GM18517 (cell line): ENCODE results near the gene ABHD6.
"Not testable (repeated sequence)": the region's sequence is repeated elsewhere in the genome, so short reads cannot be mapped to it uniquely, and the experiment has no call there.

Experiments used
- ATAC-seq: cut with Tn5 transposase; IDR thresholded peaks from one replicate; pipeline ENCODE4 v1.9.1; 2021; ENCODE audit warnings: mild to moderate bottlenecking, moderate library complexity; ENCODE audit not compliant: unreplicated experiment

The ABHD6 gene

GRCh38 chr3:58273362-58273761 is 35.8 kb downstream of the ABHD6 start:
- ATAC-seq, result not testable (repeated sequence)

- ATAC-seq, result no peak
Observed at GRCh38 chr3:58274027-58274614, 36.5 kb downstream of the ABHD6 start.

- ATAC-seq, result no peak
Observed at GRCh38 chr3:58281069-58281468, 43.5 kb downstream of the ABHD6 start.

- no peak for ATAC-seq
Observed at GRCh38 chr3:58285334-58285733, 47.7 kb downstream of the ABHD6 start.

GRCh38 chr3:58287354-58287753 is 49.8 kb downstream of the ABHD6 start:
- no peak for ATAC-seq

- no peak for ATAC-seq
Observed at GRCh38 chr3:58288011-58288728, 50.6 kb downstream of the ABHD6 start.

GRCh38 chr3:58288964-58289613 is 51.5 kb downstream of the ABHD6 start:
- not testable (repeated sequence) for ATAC-seq

GRCh38 chr3:58290446-58290845 is 52.9 kb downstream of the ABHD6 start:
- ATAC-seq, result not testable (repeated sequence)

- no peak for ATAC-seq
Observed at GRCh38 chr3:58291671-58292338, 54.2 kb downstream of the ABHD6 start.

GRCh38 chr3:58292866-58293265 is 55.3 kb downstream of the ABHD6 start:
- ATAC-seq, result no peak

GRCh38 chr3:58293516-58293915 is 55.9 kb downstream of the ABHD6 start:
- no peak for ATAC-seq

- ATAC-seq, result no peak
Observed at GRCh38 chr3:58296269-58296668, 58.7 kb downstream of the ABHD6 start.

GRCh38 chr3:58296843-58297242 is 59.3 kb downstream of the ABHD6 start:
- no peak for ATAC-seq

GRCh38 chr3:58298190-58298589 is 60.6 kb downstream of the ABHD6 start:
- no peak for ATAC-seq

GRCh38 chr3:58299075-58299474 is 61.5 kb downstream of the ABHD6 start:
- ATAC-seq, result no peak

- ATAC-seq, result no peak
Observed at GRCh38 chr3:58299839-58300516, 62.4 kb downstream of the ABHD6 start.

GRCh38 chr3:58305882-58306711 is 68.5 kb downstream of the ABHD6 start, which contains the start of the genes HTD2 and RPP14:
Gene HTD2 (plus strand): TSS chr3:58306520. CDS start chr3:58317614, 11,094 bp downstream.
Gene RPP14 (plus strand): TSS chr3:58306245. CDS start chr3:58310330, 4,085 bp downstream.
- ATAC-seq, result peak; percentile 83

GRCh38 chr3:58307639-58308215 is 70.1 kb downstream of the ABHD6 start:
- ATAC-seq, result no peak

GRCh38 chr3:58308728-58309127 is 71.1 kb downstream of the ABHD6 start:
- no peak for ATAC-seq

- no peak for ATAC-seq
Observed at GRCh38 chr3:58317811-58318210, 80.2 kb downstream of the ABHD6 start.
